Measurements from ENCODE around the gene TRIP13.
"Not testable (repeated sequence)": the region's sequence is repeated elsewhere in the genome, so short reads cannot be mapped to it uniquely, and the experiment has no call there.

Gene TRIP13

GRCh38 chr5:921456-922435, 29.1 kb downstream of the TRIP13 start:
- DNase-seq: no peak

- no peak for DNase-seq
These were observed 30.0 kb downstream of the TRIP13 start for GRCh38 chr5:922436-923280.

- DNase-seq: peak; percentile 62
These were observed 30.7 kb downstream of the TRIP13 start for GRCh38 chr5:923281-923873.

- peak; percentile 11 for DNase-seq
These were observed 33.9 kb downstream of the TRIP13 start for GRCh38 chr5:926417-927171.

- DNase-seq: no peak
These were observed 34.7 kb downstream of the TRIP13 start for GRCh38 chr5:927172-928015.

GRCh38 chr5:929182-929581, 36.5 kb downstream of the TRIP13 start:
- DNase-seq: not testable (repeated sequence)

- no peak for DNase-seq
These were observed 36.9 kb downstream of the TRIP13 start for GRCh38 chr5:929596-929995.

GRCh38 chr5:930866-931265, 38.2 kb downstream of the TRIP13 start:
- no peak for DNase-seq

- DNase-seq: no peak
These were observed 39.0 kb downstream of the TRIP13 start for GRCh38 chr5:931570-932145.

GRCh38 chr5:932151-932627, 39.5 kb downstream of the TRIP13 start:
- no peak for DNase-seq

- no peak for DNase-seq
These were observed 40.1 kb downstream of the TRIP13 start for GRCh38 chr5:932628-933250.

GRCh38 chr5:933251-933861, 40.7 kb downstream of the TRIP13 start:
- no peak for DNase-seq

GRCh38 chr5:933951-934350, 41.3 kb downstream of the TRIP13 start:
- DNase-seq: not testable (repeated sequence)

- DNase-seq: not testable (repeated sequence)
These were observed 41.8 kb downstream of the TRIP13 start for GRCh38 chr5:934381-934967.

GRCh38 chr5:935510-936084, 42.9 kb downstream of the TRIP13 start:
- DNase-seq: no peak

- no peak for DNase-seq
These were observed 43.8 kb downstream of the TRIP13 start for GRCh38 chr5:936149-937144.

- no peak for DNase-seq
These were observed 44.7 kb downstream of the TRIP13 start for GRCh38 chr5:937151-937924.

All from fibroblast of skin of back (primary cell).